ENCODE data around the gene ROBO1.

DNA sequence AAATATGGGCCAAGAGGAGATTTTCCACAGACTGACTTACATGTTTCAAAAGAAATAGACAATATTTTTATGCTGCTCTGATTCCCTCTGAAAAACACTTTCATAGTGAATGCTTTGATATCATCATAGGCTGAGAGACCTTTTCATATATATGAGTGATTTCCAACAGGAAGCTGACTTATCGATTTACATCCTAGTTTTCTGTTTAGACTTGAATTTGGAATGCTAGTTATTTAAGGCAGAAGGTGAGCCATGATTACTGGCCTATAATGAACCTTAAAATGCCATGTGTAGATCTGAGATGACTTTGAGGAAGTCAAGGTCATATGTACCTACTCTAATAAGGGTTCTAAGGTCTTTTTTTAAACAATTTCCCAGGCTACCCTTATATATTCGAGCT lies 1126.1 kb downstream of the ROBO1 start:
- TF ChIP-seq, protein P1, sequence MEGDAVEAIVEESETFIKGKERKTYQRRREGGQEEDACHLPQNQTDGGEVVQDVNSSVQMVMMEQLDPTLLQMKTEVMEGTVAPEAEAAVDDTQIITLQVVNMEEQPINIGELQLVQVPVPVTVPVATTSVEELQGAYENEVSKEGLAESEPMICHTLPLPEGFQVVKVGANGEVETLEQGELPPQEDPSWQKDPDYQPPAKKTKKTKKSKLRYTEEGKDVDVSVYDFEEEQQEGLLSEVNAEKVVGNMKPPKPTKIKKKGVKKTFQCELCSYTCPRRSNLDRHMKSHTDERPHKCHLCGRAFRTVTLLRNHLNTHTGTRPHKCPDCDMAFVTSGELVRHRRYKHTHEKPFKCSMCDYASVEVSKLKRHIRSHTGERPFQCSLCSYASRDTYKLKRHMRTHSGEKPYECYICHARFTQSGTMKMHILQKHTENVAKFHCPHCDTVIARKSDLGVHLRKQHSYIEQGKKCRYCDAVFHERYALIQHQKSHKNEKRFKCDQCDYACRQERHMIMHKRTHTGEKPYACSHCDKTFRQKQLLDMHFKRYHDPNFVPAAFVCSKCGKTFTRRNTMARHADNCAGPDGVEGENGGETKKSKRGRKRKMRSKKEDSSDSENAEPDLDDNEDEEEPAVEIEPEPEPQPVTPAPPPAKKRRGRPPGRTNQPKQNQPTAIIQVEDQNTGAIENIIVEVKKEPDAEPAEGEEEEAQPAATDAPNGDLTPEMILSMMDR (IDR thresholded peaks at IDR 0.05): no peak
- TF ChIP-seq EZH2phosphoT487 (IDR thresholded peaks at IDR 0.05): no peak
